HG03521 (cell line): ENCODE measurements around the gene DNALI1.
"Not testable (repeated sequence)": the region's sequence is repeated elsewhere in the genome, so short reads cannot be mapped to it uniquely, and the experiment has no call there.

Experiments used
- ATAC-seq: cut with Tn5 transposase; IDR thresholded peaks from one replicate; pipeline ENCODE4 v1.9.1; 2021; ENCODE audit warnings: mild to moderate bottlenecking, moderate library complexity; ENCODE audit not compliant: unreplicated experiment

Gene DNALI1

GRCh38 chr1:37553927-37554808, 2.6 kb upstream of the DNALI1 start, which contains the start of gene SNIP1:
SNIP1 (minus strand) TSS chr1:37554293; CDS start chr1:37554229, 64 bp downstream.
- ATAC-seq, result peak; percentile 77

- ATAC-seq, result no peak
These were observed 662 bp downstream of the DNALI1 start for GRCh38 chr1:37557402-37557801.

GRCh38 chr1:37558411-37558810, 1.7 kb downstream of the DNALI1 start:
- no peak for ATAC-seq

- ATAC-seq, result no peak
These were observed 2.3 kb downstream of the DNALI1 start for GRCh38 chr1:37559080-37559479.

DNA sequence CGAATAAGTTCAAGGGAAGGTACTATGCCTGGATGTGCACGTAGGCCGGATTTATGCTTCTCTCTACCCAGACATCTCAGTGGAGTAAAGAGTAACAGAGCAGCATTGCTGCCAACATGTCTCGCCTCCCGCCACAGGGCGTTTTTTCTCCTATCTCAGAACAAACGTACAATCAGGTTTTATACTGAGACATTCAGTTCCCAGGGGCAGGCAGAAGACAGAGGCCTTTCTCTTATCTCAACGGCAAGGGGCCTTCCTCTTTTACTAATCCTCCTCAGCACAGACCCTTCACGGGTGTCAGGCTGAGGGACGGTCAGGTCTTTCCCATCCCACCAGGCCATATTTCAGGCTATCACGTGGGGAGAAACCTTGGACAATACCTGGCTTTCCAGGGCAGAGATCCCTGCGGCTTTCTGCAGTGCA, 3.2 kb downstream of the DNALI1 start:
- not testable (repeated sequence) for ATAC-seq

DNA sequence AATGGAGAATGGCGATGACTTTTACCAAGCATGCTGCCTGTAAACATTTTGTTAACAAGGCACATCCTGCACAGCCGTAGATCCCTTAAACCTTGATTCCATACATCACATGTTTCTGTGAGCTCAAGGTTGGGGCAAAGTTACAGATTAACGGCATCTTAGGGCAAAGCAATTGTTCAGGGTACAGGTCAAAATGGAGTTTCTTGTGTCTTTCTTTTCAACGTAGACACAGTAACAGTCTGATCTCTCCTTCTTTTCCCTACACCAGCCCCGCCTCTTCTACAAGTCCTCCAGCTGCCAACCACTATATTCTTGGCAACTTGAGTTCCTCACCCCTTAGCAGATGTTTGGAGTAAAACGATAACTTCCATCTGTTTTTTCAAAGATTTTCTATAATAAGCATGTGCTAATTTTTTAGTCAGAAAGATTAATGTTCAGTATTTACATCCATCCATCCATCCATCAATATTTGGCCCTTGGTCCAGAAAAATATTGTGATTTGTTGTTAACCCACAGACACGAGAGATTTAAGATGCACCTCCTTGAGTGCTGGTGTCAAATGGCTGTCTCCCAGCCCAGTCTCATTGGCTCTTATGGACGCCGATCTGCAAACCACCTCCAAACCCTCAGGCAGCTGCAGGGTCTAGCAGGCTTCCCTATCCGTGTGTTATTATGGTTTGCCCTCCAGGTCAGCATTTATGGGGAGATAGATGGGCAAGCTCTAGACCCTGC, 3.8 kb downstream of the DNALI1 start:
- ATAC-seq, result no peak

DNA sequence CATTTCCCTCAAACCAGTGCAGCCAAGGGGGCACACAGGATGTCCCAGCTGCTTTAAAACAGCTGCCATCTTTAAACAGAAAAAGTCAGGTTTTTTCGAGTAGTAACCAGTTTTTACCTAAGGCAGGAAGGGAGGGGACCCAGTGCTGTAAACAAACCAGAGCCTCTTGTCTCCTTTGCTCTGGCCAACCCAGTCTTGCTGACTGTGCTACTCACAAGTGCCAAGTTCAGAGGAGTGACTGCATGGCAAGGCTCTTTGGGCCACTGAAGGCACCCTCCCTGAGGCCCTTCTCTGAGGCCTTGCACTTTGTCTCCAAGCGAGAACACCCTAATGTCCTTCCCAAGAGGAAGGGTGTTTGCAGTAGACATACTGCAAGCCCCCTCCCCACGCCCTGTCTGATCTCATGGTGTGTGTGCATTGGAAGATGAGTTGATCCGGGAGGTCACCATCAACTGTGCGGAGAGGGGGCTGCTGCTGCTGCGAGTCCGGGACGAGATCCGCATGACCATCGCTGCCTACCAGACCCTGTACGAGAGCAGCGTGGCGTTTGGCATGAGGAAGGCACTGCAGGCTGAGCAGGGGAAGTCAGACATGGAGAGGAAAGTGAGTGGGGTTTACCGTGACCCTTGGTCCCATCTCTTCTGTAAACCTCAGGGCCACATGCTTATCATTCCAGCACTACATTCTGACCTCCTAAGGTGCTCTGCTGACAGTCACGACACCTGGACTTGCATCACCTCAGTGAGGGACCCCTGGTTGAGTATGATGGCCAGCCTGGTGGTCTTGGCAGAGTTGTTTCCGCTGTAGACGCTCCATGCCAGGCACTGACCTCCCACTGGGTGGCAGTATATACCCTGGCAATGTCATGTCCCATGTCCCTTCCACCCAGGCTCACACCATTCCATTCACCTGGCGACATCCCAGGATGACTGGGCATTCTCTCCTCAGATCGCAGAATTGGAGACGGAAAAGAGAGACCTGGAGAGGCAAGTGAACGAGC, 4.7 kb downstream of the DNALI1 start:
- no peak for ATAC-seq

DNA sequence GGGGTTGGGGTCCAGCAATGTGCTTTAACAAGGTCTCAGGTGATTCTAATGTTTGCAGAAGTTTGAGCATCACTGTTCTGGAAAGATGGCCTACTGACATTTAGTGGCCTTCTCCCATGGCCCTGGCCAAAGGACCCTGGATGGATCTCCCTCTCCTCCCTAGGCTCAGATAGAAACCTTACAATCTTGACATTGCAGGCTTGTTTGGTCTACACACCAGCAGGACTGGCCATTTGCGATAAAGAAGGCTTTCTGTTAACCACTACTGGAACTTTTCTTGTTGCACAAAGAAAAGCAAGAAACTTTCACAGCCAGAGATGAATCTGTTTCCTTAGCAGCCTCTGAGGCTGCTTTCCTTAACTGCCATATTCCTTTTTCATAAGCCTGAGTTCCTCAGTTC, 6.2 kb downstream of the DNALI1 start:
- no peak for ATAC-seq

DNA sequence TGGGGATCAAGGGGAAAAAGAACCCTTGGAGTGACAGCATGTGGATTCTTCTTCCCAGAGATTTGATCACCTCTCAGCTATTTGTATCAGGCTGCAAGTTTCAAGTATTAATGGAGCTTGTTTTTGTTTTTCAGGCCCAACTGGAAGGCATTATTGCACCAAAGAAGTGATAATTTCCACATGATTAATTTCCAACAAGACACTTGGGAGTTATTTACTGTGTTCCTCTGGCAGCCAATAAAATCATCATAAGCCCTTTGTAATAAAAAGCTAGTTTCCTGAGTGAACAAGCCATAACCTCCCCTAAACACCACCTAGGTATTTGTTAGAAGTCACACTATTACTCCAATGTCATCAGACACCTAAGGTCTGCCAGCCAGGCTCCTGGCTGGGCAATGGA, 8.2 kb downstream of the DNALI1 start:
- no peak for ATAC-seq

DNA sequence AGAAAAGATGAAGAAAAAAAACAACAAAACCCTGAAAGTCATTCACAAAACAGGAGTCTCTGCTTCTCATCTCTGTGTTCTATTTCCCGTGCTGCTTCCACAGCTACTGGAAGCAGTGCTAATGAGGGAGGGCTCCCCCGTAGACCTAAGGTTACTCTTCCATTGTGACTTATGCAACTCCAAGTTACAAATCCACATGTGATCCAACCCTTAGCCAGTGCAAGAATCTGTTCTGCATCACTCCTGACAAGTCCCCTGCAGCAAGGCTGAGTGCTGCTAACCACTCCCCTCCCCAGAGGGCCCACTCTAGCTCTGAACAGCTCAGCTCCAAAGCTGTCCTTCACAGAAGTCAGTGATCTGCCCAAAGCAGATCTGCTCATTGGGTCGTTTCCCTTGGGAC, 10.3 kb downstream of the DNALI1 start:
- no peak for ATAC-seq

DNA sequence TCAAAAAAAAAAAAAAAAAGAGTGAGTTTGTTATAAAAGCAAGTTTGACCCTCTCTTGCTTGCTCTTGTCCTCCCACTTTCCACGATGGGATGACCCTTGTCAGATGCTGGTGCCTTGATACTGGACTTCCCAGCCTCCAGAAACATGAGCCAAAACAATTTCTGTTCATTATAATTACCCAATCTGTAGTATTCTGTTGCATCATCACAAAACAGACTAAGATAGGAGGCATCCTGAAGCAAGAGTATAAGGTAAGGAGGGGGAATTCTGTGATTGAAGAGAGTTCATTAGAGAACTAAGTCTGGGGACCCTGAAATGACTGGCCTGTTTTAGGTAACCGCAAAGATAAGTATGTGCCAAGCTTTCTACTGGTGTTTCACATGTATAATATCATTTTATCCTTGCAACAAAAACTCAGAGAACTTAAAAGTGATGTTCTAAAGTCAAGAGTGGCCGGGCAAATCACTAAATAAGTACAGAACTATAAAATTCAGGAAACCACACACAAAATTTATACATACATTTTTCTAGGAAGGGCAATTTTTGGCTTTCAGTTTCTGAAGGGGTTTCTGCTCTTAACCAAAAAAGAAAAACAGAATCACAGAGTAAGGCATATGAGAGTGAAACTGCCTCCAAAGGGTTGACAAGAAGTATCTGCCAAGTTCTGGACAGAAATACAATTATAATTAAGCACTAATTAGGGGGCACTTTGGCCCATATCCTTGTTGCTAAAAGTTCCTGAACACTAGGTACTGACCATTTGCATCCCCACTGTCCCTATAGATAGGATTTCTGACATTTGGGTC, 14.0 kb downstream of the DNALI1 start:
- no peak for ATAC-seq

DNA sequence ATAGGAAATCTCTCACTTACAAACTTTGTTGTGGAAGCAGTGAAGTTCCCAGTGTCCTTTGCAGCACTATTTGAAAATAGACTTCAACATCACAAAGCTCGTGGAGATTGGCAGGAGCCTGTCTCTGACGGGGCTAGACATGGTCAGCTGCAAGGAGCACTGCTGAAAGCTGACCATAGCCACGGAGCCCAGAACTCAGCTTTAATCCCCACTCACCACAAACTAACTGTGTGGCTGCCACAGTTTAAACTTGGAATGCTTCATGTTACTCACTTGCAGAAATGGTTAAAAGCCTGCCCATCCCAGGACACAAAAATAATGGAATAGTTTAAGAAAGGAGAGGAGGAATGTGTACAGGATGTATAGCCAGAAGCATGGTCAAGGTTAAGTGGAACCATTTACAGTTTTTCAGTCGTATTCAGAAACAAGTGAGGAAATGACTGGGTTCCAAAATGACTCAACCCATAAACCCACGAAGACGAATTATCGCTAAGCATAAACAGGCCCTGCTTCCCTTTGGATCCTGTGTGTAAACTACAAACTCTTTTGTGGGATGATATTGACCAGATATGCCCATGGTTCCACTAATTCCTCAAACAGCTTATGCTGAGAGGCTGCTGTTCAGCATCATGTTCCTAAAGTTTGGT, 18.2 kb downstream of the DNALI1 start:
- ATAC-seq, result no peak

DNA sequence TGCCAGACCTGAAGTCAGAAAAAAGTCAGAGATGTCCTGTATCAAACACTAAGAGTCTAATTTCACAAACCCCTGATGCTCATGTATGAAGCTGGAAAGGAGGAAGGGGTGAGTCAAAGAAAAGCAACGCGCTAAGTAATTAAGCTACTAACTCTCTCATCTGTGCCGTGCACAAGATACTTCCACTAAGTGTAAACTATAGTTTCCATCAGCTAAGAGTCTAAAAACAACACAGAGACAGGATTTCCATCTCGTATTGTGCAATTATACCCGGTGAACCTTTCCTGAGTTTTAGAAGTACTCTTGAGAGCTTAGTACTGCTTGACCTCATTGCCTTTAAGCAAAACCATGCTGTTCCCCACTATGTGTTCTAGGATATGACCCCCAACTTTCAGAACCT, 19.0 kb downstream of the DNALI1 start:
- no peak for ATAC-seq

DNA sequence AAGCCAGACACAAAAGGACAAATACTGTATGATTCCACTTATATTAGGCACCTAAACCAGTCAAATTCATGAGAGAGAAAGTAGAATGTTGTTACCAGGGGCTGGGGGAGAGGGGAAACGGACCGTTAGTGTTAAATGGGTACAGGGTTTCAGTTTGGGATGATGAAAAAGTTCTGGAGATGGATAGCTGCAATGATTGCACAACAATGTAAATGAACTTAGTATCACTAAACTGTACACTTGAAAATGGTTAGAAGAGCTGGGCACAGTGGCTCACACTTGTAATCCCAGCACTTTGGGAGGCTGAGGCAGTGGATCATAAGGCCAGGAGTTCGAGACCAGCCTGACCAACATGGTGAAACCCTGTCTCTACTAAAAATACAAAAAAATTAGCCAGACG, 27.8 kb downstream of the DNALI1 start:
- not testable (repeated sequence) for ATAC-seq

- no peak for ATAC-seq
These were observed 32.2 kb downstream of the DNALI1 start for GRCh38 chr1:37588939-37589338.

DNA sequence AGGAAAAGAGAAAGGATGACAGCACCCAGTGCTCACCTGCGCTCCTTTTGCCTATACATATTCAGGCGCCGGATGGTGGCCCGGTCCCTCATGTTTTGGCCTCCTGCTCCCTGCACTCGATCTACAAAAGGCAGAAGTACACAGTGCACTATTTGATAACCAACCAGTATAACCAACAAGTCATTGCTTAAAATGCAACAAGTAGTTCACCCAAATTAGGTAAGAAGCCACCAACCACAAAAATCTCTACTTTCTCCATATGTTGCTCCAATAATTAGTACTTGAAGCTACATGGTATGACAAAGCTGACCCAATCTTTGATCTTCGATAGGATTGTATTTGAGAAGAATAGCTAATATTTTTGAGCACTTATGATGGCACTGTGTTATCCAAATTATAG, 37.0 kb downstream of the DNALI1 start:
- no peak for ATAC-seq

- ATAC-seq, result peak; percentile 96
These were observed 38.9 kb downstream of the DNALI1 start, which contains the start of gene GNL2 for GRCh38 chr1:37595440-37596181. GNL2 (minus strand) TSS chr1:37595937; CDS start chr1:37595822, 115 bp downstream.

DNA sequence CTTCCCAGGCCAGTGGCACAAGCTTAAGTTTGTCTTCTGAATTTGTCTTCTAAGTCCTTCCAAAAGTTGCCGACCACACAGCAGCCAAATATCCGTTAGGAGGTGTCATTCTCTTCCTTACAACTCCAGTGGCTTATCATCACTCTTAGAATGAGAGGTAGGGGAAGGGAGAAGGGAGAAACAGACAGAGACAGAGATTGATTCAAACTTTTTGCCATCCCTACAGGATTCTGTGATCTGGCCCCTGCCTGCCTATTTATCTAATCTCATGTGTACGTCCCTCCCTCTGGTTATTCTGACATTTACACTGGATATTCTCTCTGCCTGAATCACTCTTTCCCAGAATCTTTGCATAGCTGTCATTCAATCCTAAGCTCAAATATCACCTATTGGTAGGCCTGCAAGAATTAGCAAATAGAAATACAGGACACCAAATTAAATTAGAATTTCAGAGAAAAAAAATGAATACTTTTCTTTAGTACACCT, 39.5 kb downstream of the DNALI1 start:
- no peak for ATAC-seq

DNA sequence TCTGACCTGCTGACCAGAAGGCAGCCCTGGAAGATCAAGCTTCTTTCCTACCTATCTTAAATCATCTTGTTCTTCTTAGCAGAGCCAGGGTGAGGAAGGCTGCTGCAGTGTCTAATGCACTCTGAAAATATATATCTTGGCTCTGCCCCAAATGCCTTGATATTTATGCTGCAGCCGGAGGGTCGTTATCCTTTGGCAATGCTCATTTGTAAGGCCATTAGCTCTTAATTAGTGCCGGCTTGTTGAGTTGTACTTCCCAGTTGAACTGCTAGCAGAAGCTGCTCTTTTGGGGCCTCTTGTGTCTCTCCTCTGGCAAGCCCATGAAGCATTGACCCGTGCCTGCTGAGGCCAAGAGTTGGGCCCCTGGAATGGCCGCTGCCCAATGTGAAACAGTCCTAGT, 43.2 kb downstream of the DNALI1 start:
- no peak for ATAC-seq
